K562 (cell line): Measurements from ENCODE around the gene ITIH3. TPM values are rescaled to one million over a fixed set of nuclear protein-coding genes. Genes with fewer than 3 reads are reported as not detected.

ENCODE experiments used
- ATAC-seq: fragments of 200-7000 bp; cut with Tn5 transposase; 3 replicates; pipeline ENCODE4 v1.9.1; 2020; ENCODE audit warnings: moderate library complexity
- BruUV-seq: library from RNA; stranded (reverse); fragments of 400-500 nt; replicated peaks from 2 replicates; lab custom pipeline; 2021; lab: Mats Ljungman, UMichigan
- CTCF ChIA-PET: fragments of 300-600 bp; formaldehyde crosslinking; extraction: SDS; loops from one replicate; lab custom pipeline; 2021; ENCODE audit warnings: low intra/inter-chr PET ratio; lab: Yijun Ruan, JAX
- POLR2A ChIA-PET: fragments of 300-600, 350-650 bp; sonication (Branson Sonifier 250); formaldehyde crosslinking; extraction: SDS; loops from one replicate; lab custom pipeline; 2021; ENCODE audit warnings: antibody characterized with exemption, inconsistent platforms; lab: Yijun Ruan, JAX
- DNase-seq, 4 experiments: peaks; one replicate each; pipeline versions ENCODE4 v3.0.0 to v3.0.0-alpha.2; 2011 to 2018; ENCODE audit warnings: low spot score in 3 of 4, mixed read lengths in 3 of 4; ENCODE audit errors: extremely low read depth in 1 of 4
- FAIRE-seq: peaks from 2 replicates; lab custom pipeline; 2011; peaks lifted over from hg19 to GRCh38; lab: Jason Lieb, UNC
- H2AFZ ChIP-seq: 2 replicates; pipeline ENCODE4 v1.6.0; 2011; ENCODE audit warnings: low read depth, low read length, control low read depth, inconsistent platforms
- H3K27ac ChIP-seq: fragments of 200-600 bp; 3 replicates; pipeline ENCODE4 v1.8.0; 2011; ENCODE audit warnings: low read depth, mild to moderate bottlenecking, control low read depth, inconsistent platforms, low read length, moderate library complexity, mixed read lengths; ENCODE audit errors: extremely low read depth
- H3K27me3 ChIP-seq, 2 experiments: fragments of 300-600 bp in 1 of 2; 2 replicates in 1 of 2; 3 replicates in 1 of 2; pipeline versions ENCODE4 v1.6.0 to v1.8.0; 2011; ENCODE audit warnings: inconsistent platforms in 2 of 2, low read length in 2 of 2, mild to moderate bottlenecking in 1 of 2, mixed read lengths in 1 of 2, moderate library complexity in 1 of 2; ENCODE audit not compliant: control insufficient read depth in 2 of 2, insufficient read depth in 2 of 2
- H3K36me3 ChIP-seq: fragments of 300-600 bp; 3 replicates; pipeline ENCODE4 v1.8.0; 2011; ENCODE audit warnings: mild to moderate bottlenecking, low read length, inconsistent platforms; ENCODE audit not compliant: control insufficient read depth, insufficient read depth
- H3K4me1 ChIP-seq, 2 experiments: fragments of 200-600 bp in 1 of 2; replicated peaks in 1 of 2; 2 replicates in 1 of 2; 3 replicates in 1 of 2; pipeline versions ENCODE4 v1.5.1 to v1.8.0; 2011; ENCODE audit warnings: inconsistent platforms in 2 of 2, low read length in 2 of 2, mild to moderate bottlenecking in 1 of 2, mixed read lengths in 1 of 2, moderate library complexity in 1 of 2; ENCODE audit not compliant: control insufficient read depth in 2 of 2, insufficient read depth in 2 of 2
- H3K4me2 ChIP-seq: 2 replicates; pipeline ENCODE4 v1.6.1; 2011; ENCODE audit warnings: low read length, control low read depth, inconsistent platforms, mixed read lengths; ENCODE audit not compliant: insufficient read depth
- H3K4me3 ChIP-seq: fragments of 200-600 bp; sonication (generic), shearing (Covaris generic); 2 replicates; pipeline ENCODE4 v1.5.1; 2016; ENCODE audit warnings: control low read depth, inconsistent platforms
- H3K79me2 ChIP-seq: fragments of 200-600 bp; 3 replicates; pipeline ENCODE4 v1.8.0; 2011; ENCODE audit warnings: low read length, inconsistent platforms; ENCODE audit not compliant: control insufficient read depth, insufficient read depth
- H3K9ac ChIP-seq, 2 experiments: 2 replicates each; pipeline versions ENCODE4 v1.6.0 to v1.6.1; 2011; ENCODE audit warnings: low read depth in 2 of 2, low read length in 2 of 2, control low read depth in 1 of 2, inconsistent platforms in 1 of 2, mild to moderate bottlenecking in 1 of 2, mixed read lengths in 1 of 2; ENCODE audit not compliant: insufficient read depth in 1 of 2
- H3K9me1 ChIP-seq: one replicate; pipeline ENCODE4 v1.6.0; 2011; ENCODE audit warnings: inconsistent platforms, mild to moderate bottlenecking, low read length, moderate library complexity; ENCODE audit not compliant: control insufficient read depth, insufficient read depth
- H3K9me3 ChIP-seq: replicated peaks from 2 replicates; pipeline ENCODE4 v1.5.1; 2011; ENCODE audit warnings: low read depth, low read length, inconsistent platforms; ENCODE audit not compliant: control insufficient read depth, insufficient read depth
- H4K20me1 ChIP-seq: replicated peaks from 2 replicates; pipeline ENCODE4 v1.6.1; 2011; ENCODE audit warnings: low read length, inconsistent platforms, mixed read lengths; ENCODE audit not compliant: control insufficient read depth, insufficient read depth
- CHD4 ChIP-seq: fragments of 200-600 bp; sonication (generic); IDR thresholded peaks from 3 replicates; pipeline ENCODE4 v1.6.1; 2012; ENCODE audit warnings: low read depth, mild to moderate bottlenecking, mixed read lengths, low read length, inconsistent platforms; ENCODE audit not compliant: insufficient read depth, insufficient replicate concordance, poor library complexity, severe bottlenecking
- DNMT1 ChIP-seq: fragments of 450-650 bp; IDR thresholded peaks from 2 replicates; pipeline ENCODE4 v1.6.1; 2016; ENCODE audit warnings: antibody characterized with exemption, mild to moderate bottlenecking
- ELF2 ChIP-seq: fragments of 250-450 bp; sonication (Bioruptor Pico); IDR thresholded peaks from 2 replicates; pipeline ENCODE4 v1.5.0; 2021; ENCODE audit warnings: mild to moderate bottlenecking
- GTF2A2 ChIP-seq: IDR thresholded peaks from 2 replicates; pipeline ENCODE4 v1.6.1; 2016; ENCODE audit warnings: mild to moderate bottlenecking, missing genetic modification characterization, missing compliant biosample characterization
- POU5F1 ChIP-seq: fragments of 150-350 bp; IDR thresholded peaks from 2 replicates; pipeline ENCODE4 v1.6.1; 2014; ENCODE audit warnings: borderline replicate concordance, low read length, low read depth, mild to moderate bottlenecking; ENCODE audit not compliant: partially characterized antibody
- TFAM ChIP-seq: fragments of 250-450 bp; sonication (Bioruptor Pico); conservative IDR thresholded peaks from 2 replicates; pipeline ENCODE4 v1.5.0; 2021; ENCODE audit warnings: mild to moderate bottlenecking, moderate library complexity
- ZBTB7A ChIP-seq: IDR thresholded peaks from 2 replicates; pipeline ENCODE4 v1.6.1; 2011; ENCODE audit warnings: low read depth, mild to moderate bottlenecking, low read length, moderate library complexity, borderline replicate concordance; ENCODE audit not compliant: control insufficient read depth
- ZFP30 ChIP-seq: fragments of 250-450 bp; sonication (Bioruptor Pico); IDR thresholded peaks from 2 replicates; pipeline ENCODE4 v1.8.0; 2022; ENCODE audit warnings: moderate library complexity, mild to moderate bottlenecking, inconsistent platforms, borderline replicate concordance
- ZNF12 ChIP-seq: sonication (generic); formaldehyde crosslinking; IDR thresholded peaks from 2 replicates; pipeline ENCODE4 v1.4.0; 2020; ENCODE audit warnings: mild to moderate bottlenecking, missing genetic modification reagents
- ZNF239 ChIP-seq: fragments of 250-450 bp; sonication (Bioruptor Pico); IDR thresholded peaks from 2 replicates; pipeline ENCODE4 v1.4.0; 2020; ENCODE audit warnings: mild to moderate bottlenecking
- WGBS: fragments of 100-300 bp; shearing (Covaris generic); methylation state at CpG from one replicate; pipeline ENCODE4 v1.1.6; 2016; ENCODE audit warnings: low coverage, mixed read lengths; ENCODE audit not compliant: insufficient coverage; ENCODE audit errors: missing lambda C conversion rate; 5-methylcytosine and 5-hydroxymethylcytosine counted together
- in situ Hi-C: fragments of 300-500 bp; cut with MboI; formaldehyde crosslinking; loops from 4 replicates; pipeline ENCODE4 v1.15.0; 2018; ENCODE audit warnings: inconsistent platforms, mixed read lengths
- intact Hi-C: fragments of 100-400 bp; cut with micrococcal nuclease; formaldehyde crosslinking; loops from 2 replicates; pipeline ENCODE4 v1.14.2; 2022
- polyA plus RNA-seq, 8 experiments: library from polyadenylated mRNA; depleted of rRNA in 4 of 8; stranded (reverse) in 5 of 8; unstranded in 3 of 8; fragments of >200 nt; fragmentation: Nextera tagmentation in 2 of 8; fragmentation: Illumina TruSeq in 1 of 8; extraction: Ambion mirVana in 2 of 8; extraction: Trizol in 1 of 8; gene quantifications; 2 replicates each; pipeline versions ENCODE4 v1.2.1 to v1.2.3, GENCODE V29; 2011 to 2014; ENCODE audit warnings: inconsistent platforms in 1 of 8, missing spikeins in 1 of 8
- total RNA-seq, 7 experiments: library from RNA; depleted of rRNA in 6 of 7; stranded (reverse); fragments of >200 nt in 6 of 7; fragmentation: Illumina TruSeq in 2 of 7; extraction: Trizol in 2 of 7; gene quantifications; 2 replicates each; pipeline versions ENCODE4 v1.2.1 to v1.2.3, GENCODE V29; 2011 to 2021; ENCODE audit warnings: low replicate concordance in 1 of 7
- TF ChIP-seq, protein P1 (sequence below): sonication (generic); formaldehyde crosslinking; IDR thresholded peaks from 2 replicates; pipeline ENCODE4 v1.8.1; 2023; ENCODE audit warnings: mild to moderate bottlenecking, missing genetic modification reagents
- TF ChIP-seq, protein P2 (sequence below): fragments of 250-450 bp; sonication (Bioruptor Pico); IDR thresholded peaks from 2 replicates; pipeline ENCODE4 v1.8.0; 2021; ENCODE audit warnings: moderate library complexity, mild to moderate bottlenecking, inconsistent platforms
- TF ChIP-seq, protein P3 (sequence below), 3 experiments: fragments of 200-800 bp in 1 of 3; sonication (Bioruptor generic) in 1 of 3; sonication (generic) in 1 of 3; formaldehyde crosslinking in 1 of 3; IDR thresholded peaks; 2 replicates each; pipeline versions ENCODE4 v1.6.1 to v1.8.0; 2016 to 2022; ENCODE audit warnings: mild to moderate bottlenecking in 2 of 3, missing compliant biosample characterization in 2 of 3, missing genetic modification characterization in 2 of 3, missing genetic modification reagents in 1 of 3
- TF ChIP-seq, protein P4 (sequence below): fragments of 250-450 bp; sonication (Bioruptor Pico); IDR thresholded peaks from 2 replicates; pipeline ENCODE4 v1.5.0; 2021

The ITIH3 gene
- total and polyA plus RNA-seq, 9 of the 15 experiments (the other 6 are each of a cell fraction or from before 2014, with no cell fraction given): 0.07 to 0.35 TPM; not detected in 7

GRCh38 chr3:52809662-52810377 lies 15.2 kb downstream of the ITIH3 start (continued):
- TF ChIP-seq, protein P1, sequence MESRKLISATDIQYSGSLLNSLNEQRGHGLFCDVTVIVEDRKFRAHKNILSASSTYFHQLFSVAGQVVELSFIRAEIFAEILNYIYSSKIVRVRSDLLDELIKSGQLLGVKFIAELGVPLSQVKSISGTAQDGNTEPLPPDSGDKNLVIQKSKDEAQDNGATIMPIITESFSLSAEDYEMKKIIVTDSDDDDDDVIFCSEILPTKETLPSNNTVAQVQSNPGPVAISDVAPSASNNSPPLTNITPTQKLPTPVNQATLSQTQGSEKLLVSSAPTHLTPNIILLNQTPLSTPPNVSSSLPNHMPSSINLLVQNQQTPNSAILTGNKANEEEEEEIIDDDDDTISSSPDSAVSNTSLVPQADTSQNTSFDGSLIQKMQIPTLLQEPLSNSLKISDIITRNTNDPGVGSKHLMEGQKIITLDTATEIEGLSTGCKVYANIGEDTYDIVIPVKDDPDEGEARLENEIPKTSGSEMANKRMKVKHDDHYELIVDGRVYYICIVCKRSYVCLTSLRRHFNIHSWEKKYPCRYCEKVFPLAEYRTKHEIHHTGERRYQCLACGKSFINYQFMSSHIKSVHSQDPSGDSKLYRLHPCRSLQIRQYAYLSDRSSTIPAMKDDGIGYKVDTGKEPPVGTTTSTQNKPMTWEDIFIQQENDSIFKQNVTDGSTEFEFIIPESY (CRISPR knock-in tag): no peak
- TF ChIP-seq, all 486 proteins: peak for 0

- no peaks in the 10 kb centered on the region for H3K4me1 ChIP-seq
- CTCF ChIA-PET: no interaction called here
These were observed 16.3 kb downstream of the ITIH3 start for GRCh38 chr3:52810923-52811322.

More at GRCh38 chr3:52810923-52811322, 16.3 kb downstream of the ITIH3 start:
- Histone ChIP-seq H3K27ac (no peak overlapping the region), H3K9me3 (no peaks in the 10 kb centered on the region), H3K4me2 (no peak overlapping the region), H3K36me3 (no peaks in the 10 kb centered on the region), H2AFZ (no peak overlapping the region), H3K4me3 (no peak overlapping the region), H4K20me1 (no peaks in the 10 kb centered on the region), H3K79me2 (no peaks in the 10 kb centered on the region), H3K9me1 (no peaks in the 10 kb centered on the region), H3K9ac (no peak overlapping the region), H3K27me3 (peaks cover 0 to 32% of the 10 kb centered on the region in 2 experiments; a peak in 3 of 5 replicates)
- POLR2A ChIA-PET: interaction anchor here (0.6 kb wide), 1 partner anchor 15 kb away, joined by 3 read pairs; no protein-coding TSS in a partner anchor
- FAIRE-seq (no peak), ATAC-seq (no peak), DNase-seq (no peak)
- no TSS peak for BruUV-seq
- in situ Hi-C loops: no loop called here
- TF ChIP-seq, protein P2, sequence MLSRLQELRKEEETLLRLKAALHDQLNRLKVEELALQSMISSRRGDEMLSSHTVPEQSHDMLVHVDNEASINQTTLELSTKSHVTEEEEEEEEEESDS: no peak
- no peak for TF ChIP-seq CHD4
- TF ChIP-seq ZNF12 (CRISPR knock-in tag): no peak
- no peak for TF ChIP-seq POU5F1
- no peak for TF ChIP-seq GTF2A2 (tag)
- TF ChIP-seq TFAM: no peak
- TF ChIP-seq ZBTB7A: no peak
- TF ChIP-seq, protein P3, sequence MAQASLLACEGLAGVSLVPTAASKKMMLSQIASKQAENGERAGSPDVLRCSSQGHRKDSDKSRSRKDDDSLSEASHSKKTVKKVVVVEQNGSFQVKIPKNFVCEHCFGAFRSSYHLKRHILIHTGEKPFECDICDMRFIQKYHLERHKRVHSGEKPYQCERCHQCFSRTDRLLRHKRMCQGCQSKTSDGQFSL (CRISPR knock-in tag; IDR thresholded peaks at IDR 0.05): no peak
- TF ChIP-seq, protein P3 (tag; IDR thresholded peaks at IDR 0.05): no peak
- no peak for TF ChIP-seq DNMT1
- TF ChIP-seq, protein P4, sequence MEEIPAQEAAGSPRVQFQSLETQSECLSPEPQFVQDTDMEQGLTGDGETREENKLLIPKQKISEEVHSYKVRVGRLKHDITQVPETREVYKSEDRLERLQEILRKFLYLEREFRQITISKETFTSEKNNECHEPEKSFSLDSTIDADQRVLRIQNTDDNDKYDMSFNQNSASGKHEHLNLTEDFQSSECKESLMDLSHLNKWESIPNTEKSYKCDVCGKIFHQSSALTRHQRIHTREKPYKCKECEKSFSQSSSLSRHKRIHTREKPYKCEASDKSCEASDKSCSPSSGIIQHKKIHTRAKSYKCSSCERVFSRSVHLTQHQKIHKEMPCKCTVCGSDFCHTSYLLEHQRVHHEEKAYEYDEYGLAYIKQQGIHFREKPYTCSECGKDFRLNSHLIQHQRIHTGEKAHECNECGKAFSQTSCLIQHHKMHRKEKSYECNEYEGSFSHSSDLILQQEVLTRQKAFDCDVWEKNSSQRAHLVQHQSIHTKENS: no peak
- no peak for TF ChIP-seq ELF2
- TF ChIP-seq ZFP30 (CRISPR knock-in tag): no peak
- no peak for TF ChIP-seq ZNF239 (CRISPR knock-in tag)
- WGBS: 0% methylated on average over 9 of the region's 11 CpGs
- intact Hi-C loops: no loop called here
